Hematopoietic multipotent progenitor cell treated with erythropoietin and hydrocortisone succinate and interleukin-3 and kit ligand, for 4 days (in vitro differentiated cells): ENCODE results near the gene ALG9.
A peak's percentile ranks its signal among the peaks of the same experiment; 100 is the strongest.

Source experiments
- DNase-seq: peaks from one replicate; pipeline ENCODE4 v3.0.0-alpha.2; 2015

Gene ALG9

GRCh38 chr11:111879637-111879960 lies 8.2 kb upstream of the ALG9 start:
- DNase-seq, result no peak

DNA sequence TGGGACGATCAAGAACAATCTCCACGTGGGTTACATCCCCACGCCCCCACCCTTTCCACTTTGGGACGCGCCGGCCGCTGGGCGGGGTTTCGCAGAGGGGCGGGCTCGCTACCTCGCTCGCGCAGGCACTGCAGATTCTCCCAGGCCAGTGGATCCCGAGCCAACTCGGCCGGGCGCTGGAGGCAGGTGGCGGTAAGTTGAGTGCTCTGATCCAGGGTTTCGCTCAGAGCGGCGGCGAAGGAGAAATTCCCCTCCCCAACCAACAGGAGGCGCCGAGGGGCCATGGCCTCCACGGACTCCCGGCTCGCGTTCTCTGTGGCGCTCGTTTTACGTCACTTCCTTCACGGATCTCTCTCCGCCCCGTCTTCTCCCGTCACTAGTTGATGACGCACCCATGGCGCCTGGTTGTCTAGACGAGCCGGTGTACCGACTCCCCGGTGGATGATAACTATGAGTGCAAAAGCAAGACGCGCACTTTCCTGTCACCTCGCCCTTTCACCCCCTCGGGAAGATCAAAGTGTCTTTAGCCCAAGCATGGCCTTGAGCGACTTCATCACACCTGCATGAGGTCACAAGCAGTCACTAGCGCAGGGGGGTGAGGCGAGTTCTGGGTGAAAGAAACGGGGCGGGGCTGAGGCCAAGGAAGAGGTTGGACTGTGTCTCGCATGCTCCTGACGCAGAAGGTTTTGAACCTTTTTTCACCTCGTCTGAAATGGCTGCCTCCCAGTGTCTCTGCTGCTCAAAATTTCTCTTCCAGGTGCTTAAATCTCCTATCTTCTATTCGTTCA lies 7.7 kb upstream of the ALG9 start, which contains the start of the genes CFAP68 and FDXACB1:
Gene CFAP68, plus strand, starts transcription at position 693 of the 788 bp plus-strand sequence. Its CDS starts 20 bp downstream, at position 713.
Gene FDXACB1, minus strand, starts transcription at position 317 of the 788 bp plus-strand sequence. Its CDS starts 33 bp downstream, at position 284.
- peak; percentile 98 for DNase-seq

GRCh38 chr11:111878385-111878848 lies 7.0 kb upstream of the ALG9 start:
- no peak for DNase-seq

GRCh38 chr11:111871693-111872161 lies 346 bp upstream of the ALG9 start:
- peak; percentile 16 for DNase-seq

DNA sequence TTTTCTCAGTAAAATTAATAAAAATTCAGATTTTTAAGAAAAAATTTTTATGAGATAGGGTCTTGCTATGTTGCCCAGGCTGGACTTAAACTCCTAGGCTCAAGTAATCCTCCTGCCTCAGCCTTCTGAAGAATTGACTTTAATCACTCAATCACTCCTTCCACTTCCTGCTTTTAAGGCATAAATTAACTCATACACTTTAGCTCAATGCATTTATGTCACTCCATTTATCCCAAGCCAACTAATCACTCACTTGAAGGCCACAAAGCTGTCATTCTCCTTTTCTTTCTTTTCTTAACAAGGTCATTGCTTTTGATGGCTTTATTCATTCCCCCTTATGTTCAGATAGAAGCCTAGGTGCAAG lies 877 bp downstream of the ALG9 start:
- DNase-seq, result peak; percentile 61

DNA sequence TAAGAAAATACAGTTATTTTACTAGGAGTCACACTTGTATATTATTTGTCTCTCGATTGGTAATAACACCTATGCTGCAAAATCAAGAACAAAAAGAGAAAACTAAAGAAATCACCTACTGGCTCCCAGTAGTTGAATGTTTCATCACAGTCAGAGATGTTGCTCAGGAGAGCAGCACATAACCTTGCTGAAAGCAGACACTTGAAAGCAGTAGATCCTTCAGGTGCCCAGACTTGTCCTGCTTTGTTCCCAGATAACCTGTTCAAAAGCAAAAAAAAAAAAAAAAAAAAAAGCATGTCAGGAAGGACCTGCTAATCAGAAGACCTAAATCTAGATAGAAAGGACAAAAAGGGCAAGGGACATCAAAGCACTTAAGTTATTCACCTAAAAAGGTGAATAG lies 1.3 kb downstream of the ALG9 start:
- no peak for DNase-seq

GRCh38 chr11:111860257-111860656 lies 11.1 kb downstream of the ALG9 start:
- DNase-seq, result no peak

DNA sequence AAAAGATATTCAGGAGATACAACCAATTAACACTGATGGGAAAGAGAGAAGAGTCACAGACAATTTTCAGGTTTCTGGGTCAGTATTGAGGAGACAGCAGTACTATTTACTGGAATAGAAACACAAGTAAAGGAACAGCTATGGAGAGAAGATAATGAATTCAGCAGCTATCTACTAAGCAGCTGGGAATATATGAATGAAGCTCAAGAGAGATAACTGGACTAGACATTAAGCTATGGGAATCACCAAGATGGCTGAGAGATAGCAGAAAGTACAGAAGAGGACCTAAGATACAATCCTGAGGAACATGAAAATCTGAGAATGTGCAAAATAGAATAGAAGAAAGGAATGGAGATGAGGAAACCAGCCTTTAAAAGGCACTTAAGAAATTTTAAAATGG lies 15.9 kb downstream of the ALG9 start:
- DNase-seq, result no peak

- DNase-seq, result no peak
Measured at GRCh38 chr11:111852103-111852502, 19.3 kb downstream of the ALG9 start.

GRCh38 chr11:111851636-111852035 lies 19.7 kb downstream of the ALG9 start:
- DNase-seq, result peak; percentile 39

DNA sequence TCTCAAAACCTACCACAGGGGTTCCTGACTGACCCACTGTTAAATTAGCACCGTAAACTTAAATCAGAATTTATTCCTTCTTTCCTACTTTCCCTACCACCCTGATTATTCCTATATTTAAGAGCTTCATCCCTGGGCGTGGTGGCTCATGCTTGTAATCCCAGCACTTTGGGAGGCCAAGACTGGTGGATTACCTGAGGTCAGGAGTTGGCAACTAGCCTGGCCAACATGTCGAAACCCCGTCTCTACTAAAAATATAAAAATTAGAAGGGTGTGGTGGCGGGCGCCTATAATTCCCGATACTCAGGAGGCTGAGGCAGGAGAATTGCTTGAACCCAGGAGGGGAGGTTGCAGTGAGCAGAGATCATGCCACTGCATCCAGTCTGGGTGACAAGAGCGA lies 20.3 kb downstream of the ALG9 start:
- no peak for DNase-seq

GRCh38 chr11:111849631-111850030 lies 21.8 kb downstream of the ALG9 start:
- no peak for DNase-seq

DNA sequence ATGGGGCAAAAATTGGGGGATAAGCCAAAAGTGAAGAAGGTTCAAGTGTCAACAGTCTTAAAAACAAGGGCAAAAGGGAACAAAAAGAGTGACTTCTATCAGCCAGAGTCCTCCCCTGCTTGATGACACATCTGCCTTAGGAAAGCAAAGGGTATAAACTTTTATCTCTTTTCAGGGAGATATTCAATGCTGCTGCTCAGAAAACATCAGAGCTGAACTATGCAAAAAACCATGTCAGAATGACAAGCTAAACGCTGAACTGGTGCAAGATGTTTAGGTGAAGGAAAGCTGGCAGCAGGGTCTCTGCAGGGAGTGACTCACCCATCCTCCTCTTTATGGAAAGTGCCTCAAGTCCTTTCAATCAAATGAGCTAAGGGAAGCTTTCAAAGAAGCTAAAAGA lies 24.7 kb downstream of the ALG9 start:
- no peak for DNase-seq

- DNase-seq, result no peak
Measured at GRCh38 chr11:111846063-111846462, 25.3 kb downstream of the ALG9 start.

GRCh38 chr11:111845276-111846028 lies 25.9 kb downstream of the ALG9 start:
- peak; percentile 56 for DNase-seq

- DNase-seq, result no peak
Measured at GRCh38 chr11:111843661-111844060, 27.7 kb downstream of the ALG9 start.

DNA sequence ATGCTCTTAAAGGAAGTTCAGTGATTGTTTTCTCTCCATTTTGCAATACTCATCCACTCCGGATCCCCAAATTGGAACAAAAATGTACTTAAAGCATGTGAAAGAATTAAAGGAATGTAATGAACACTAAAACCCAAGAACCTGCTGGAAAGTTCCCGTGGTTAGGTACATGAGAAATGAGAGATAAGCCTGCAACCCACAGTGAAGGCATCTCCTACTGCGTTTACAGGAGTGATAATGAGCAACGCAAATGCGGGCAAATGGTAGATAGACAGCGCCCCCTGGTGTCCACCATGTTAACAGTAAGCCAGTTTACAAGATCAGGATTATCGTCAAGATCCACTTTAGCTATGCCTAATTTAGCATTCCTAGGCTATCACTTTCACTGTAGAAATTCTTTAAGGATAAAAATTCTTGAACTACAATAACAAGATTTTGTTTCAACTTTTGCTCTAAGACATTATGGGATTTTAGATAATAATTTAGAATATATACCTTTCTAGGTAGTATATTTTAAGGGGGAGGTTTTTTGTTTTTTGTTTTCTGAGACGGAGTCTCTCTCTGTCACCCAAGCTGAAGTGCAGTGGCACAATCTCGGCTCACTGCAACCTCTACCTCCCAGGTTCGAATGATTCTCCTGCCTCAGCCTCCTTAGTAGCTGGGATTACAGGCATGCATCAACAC lies 29.9 kb downstream of the ALG9 start:
- DNase-seq, result peak; percentile 93

DNA sequence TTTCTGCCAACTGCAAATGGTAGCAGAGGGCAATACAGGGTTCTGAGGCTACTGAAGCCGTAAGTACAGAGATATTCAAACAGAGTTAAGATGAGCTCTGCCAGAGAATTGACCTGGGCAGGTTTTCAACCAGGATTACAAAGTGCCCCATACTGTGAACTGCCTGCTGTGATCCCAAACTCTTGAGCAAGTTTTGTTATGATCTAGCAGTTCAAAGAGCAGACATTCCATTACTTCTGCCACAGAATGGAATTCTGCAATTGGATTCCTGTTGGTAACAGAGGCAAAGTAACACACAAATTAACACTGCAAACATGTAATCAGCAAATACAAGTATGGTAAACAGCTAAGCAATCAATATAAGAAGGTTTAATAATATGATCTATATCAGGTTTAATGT lies 31.2 kb downstream of the ALG9 start:
- no peak for DNase-seq

DNA sequence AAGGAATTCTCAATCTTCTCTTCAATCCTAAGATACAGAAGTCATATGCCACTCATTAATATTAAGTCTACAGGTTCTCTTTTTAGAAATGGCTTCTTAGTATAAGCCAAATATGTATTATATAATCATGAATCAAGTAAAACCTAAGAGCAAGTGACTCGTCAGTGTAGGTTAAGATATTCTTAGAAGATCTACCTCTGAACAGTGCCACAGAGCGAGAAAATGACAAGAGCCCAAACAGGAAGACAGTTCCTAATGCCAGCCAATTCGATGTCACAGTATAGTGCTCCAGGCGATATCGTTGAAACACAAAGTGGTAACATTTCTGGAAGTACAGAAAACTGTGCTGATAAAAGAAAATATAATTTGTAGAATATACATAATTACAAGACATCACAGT lies 33.3 kb downstream of the ALG9 start:
- DNase-seq, result no peak

- no peak for DNase-seq
Measured at GRCh38 chr11:111837366-111837891, 34.0 kb downstream of the ALG9 start.

DNA sequence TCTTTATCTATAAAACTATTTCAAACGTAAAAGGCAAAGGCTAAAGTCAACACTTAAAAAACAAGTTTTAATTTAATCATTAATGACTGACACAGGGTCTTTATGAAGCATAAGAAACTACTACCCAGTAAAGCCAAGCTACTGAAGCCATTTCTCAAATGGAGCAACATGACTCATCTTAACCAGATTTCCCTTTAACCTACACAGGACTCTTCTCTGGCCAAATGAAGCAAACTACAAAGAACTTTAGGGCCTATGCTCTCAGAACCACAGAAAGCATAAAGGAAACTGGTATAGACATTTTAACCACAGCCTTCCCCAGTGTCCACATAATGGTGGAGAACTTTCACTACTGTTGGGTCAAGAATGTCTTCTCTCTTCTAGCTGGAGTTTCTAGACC lies 34.7 kb downstream of the ALG9 start:
- no peak for DNase-seq

- no peak for DNase-seq
Measured at GRCh38 chr11:111836162-111836561, 35.2 kb downstream of the ALG9 start.

- no peak for DNase-seq
Measured at GRCh38 chr11:111835665-111836064, 35.7 kb downstream of the ALG9 start.
